Breast epithelium (tissue), 4 donors: Measurements from ENCODE around the gene FBXL4. TPM values are rescaled to one million over a fixed set of nuclear protein-coding genes. Genes with fewer than 3 reads are reported as not detected.
A peak's percentile ranks its signal among the peaks of the same experiment; 100 is the strongest.

ENCODE experiments used
- DNase-seq, 2 donors: peaks; one replicate each; pipeline ENCODE4 v3.0.0-alpha.2; 2019; ENCODE audit warnings: low spot score in 2 of 2
- H3K27ac ChIP-seq, 2 donors: fragments of 200-600 bp; sonication (generic) in 1 of 2; one replicate each; pipeline ENCODE4 v1.5.1; 2016 to 2019; ENCODE audit warnings: mild to moderate bottlenecking in 1 of 2
- H3K27me3 ChIP-seq, 2 donors: fragments of 200-600 bp; sonication (generic) in 1 of 2; one replicate each; pipeline versions ENCODE4 v1.5.1 to v1.6.0; 2017 to 2019; ENCODE audit warnings: control low read depth in 1 of 2, mild to moderate bottlenecking in 1 of 2
- H3K36me3 ChIP-seq: fragments of 200-600 bp; one replicate; pipeline ENCODE4 v1.5.1; 2019
- H3K4me1 ChIP-seq, 2 donors: fragments of 200-600 bp; sonication (generic); one replicate each; pipeline ENCODE4 v1.5.1; 2016 to 2019; ENCODE audit warnings: control low read depth in 1 of 2
- H3K4me3 ChIP-seq, 3 donors: fragments of 200-600 bp; sonication (generic); 1 replicate in 2 of 3; 2 replicates in 1 of 3; pipeline ENCODE4 v1.5.1; 2016 to 2019; ENCODE audit warnings: mild to moderate bottlenecking in 3 of 3, moderate library complexity in 2 of 3
- H3K9me3 ChIP-seq, 2 donors: fragments of 200-600 bp; sonication (generic) in 1 of 2; one replicate each; pipeline ENCODE4 v1.5.1; 2016 to 2019; ENCODE audit warnings: control low read depth in 1 of 2
- POLR2A ChIP-seq: fragments of 450-650 bp; IDR thresholded peaks from one replicate; pipeline ENCODE4 v1.6.1; 2016; ENCODE audit warnings: antibody characterized with exemption, mild to moderate bottlenecking, moderate library complexity
- POLR2AphosphoS5 ChIP-seq, 3 donors: sonication (generic); formaldehyde crosslinking; IDR thresholded peaks; one replicate each; pipeline ENCODE4 v1.6.1; 2017; ENCODE audit warnings: antibody characterized with exemption in 3 of 3
- intact Hi-C: fragments of 100-400 bp; cut with DNase I; formaldehyde crosslinking; loops from one replicate; pipeline ENCODE4 v1.15.1; 2023; ENCODE audit warnings: low total_unique reads
- total RNA-seq, 3 donors: library from RNA; depleted of rRNA; stranded (reverse); fragments of >200 nt; gene quantifications; one replicate each; pipeline ENCODE4 v1.1.0, GENCODE V29; 2016
- TF ChIP-seq, protein P1 (sequence below), 3 donors: fragments of 450-650 bp; IDR thresholded peaks; one replicate each; pipeline ENCODE4 v1.5.1; 2016 to 2017; ENCODE audit warnings: antibody characterized with exemption in 3 of 3, mild to moderate bottlenecking in 3 of 3, moderate library complexity in 3 of 3

FBXL4 gene
- total RNA-seq, 3 donors from 2014 or later, result 20.6 to 39.4 (median 21.6) TPM

DNA sequence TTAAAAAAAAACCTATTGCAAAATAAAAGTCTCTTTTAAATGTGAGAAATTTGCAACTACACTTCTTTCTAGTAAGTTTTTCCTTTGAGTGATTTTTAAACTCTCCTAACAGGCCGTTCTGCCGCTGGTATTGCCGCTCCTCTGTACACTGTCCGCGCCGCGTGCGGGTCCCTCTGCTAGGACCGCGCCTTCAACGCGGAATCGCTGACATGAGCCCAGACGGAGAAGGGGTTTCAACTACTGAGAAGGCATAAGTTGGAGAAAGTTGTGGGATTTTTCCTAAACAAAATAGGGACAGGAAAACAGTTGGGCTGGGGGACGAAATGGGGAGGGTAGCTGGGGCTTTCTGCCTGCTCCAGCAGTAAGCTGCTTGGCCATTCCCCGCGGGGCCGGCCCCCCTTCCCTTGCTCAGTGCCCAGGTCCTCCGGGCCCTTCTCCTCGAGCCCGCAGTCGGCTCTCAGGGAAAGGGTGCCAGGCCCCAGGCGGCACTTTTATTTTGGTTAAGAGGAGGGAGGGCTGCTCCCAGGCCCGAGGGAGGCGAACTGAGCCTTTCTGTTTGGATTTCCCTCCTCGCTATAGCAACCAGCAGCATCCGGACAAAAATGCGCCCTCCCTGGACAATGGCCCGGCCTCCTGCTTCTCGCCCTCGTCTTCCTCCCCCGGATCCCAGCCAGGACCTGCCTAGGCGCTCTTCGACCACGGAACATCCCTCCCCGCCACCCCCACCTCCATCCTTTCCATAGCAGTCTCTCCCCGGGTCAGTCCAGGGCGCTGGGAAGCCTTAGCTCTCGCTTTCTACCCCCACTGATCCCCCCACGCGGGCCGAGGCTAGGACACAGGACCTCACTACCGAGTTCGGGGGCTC, 120.2 kb downstream of the FBXL4 start:
- no peak for TF ChIP-seq POLR2AphosphoS5 (IDR thresholded peaks at IDR 0.05)
- no peak for TF ChIP-seq POLR2A
- TF ChIP-seq, protein P1, sequence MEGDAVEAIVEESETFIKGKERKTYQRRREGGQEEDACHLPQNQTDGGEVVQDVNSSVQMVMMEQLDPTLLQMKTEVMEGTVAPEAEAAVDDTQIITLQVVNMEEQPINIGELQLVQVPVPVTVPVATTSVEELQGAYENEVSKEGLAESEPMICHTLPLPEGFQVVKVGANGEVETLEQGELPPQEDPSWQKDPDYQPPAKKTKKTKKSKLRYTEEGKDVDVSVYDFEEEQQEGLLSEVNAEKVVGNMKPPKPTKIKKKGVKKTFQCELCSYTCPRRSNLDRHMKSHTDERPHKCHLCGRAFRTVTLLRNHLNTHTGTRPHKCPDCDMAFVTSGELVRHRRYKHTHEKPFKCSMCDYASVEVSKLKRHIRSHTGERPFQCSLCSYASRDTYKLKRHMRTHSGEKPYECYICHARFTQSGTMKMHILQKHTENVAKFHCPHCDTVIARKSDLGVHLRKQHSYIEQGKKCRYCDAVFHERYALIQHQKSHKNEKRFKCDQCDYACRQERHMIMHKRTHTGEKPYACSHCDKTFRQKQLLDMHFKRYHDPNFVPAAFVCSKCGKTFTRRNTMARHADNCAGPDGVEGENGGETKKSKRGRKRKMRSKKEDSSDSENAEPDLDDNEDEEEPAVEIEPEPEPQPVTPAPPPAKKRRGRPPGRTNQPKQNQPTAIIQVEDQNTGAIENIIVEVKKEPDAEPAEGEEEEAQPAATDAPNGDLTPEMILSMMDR (IDR thresholded peaks at IDR 0.05), result no peak
- Histone ChIP-seq H3K27me3 (peaks cover 16 to 91% of the 10 kb centered on the region in 2 donors), H3K36me3 (no peaks in the 10 kb centered on the region), H3K27ac (no peak overlapping the region), H3K4me3 (peak overlapping the region in 1 of 3 donors; percentile 18), H3K4me1 (peaks cover 7 to 12% of the 10 kb centered on the region in 2 donors), H3K9me3 (no peaks in the 10 kb centered on the region)
- intact Hi-C loops, result no loop called here
- DNase-seq, result no peak

DNA sequence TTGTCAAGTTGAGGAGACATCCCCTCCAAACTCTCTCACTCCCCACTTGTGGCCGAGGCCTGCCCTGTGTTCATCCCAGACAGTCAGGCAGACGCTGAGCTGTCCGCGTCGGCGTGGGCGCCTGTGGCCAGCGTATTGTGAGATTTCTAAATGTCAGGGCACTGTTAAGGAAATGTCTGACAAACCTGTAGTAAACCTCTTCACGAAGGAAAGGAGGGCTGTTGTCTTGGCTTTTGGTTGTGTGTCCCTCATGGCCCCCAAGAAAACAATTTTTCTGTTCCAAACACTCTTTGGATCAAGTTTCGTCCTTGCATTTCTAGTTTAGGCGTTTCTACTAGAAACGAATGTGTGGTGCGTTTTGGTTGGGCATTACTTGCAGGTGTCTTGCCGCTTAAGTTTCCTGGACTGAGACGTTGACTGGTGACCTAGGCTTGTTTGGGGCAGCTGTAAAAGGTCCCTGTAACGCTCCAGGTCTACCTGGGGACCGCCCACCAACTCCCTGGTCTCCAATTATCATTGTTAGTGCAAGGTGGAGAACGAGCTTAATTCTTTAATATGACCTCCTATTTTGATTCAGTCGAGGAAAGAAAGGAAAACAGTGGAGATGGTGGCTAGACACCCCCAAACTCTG, 122.0 kb downstream of the FBXL4 start:
- Histone ChIP-seq H3K27ac (no peak overlapping the region), H3K4me3 (no peak overlapping the region), H3K27me3 (peaks cover 14 to 80% of the 10 kb centered on the region in 2 donors), H3K4me1 (no peaks in the 10 kb centered on the region), H3K9me3 (no peaks in the 10 kb centered on the region), H3K36me3 (no peaks in the 10 kb centered on the region)
- TF ChIP-seq, protein P1 (IDR thresholded peaks at IDR 0.05), result no peak
- TF ChIP-seq POLR2AphosphoS5 (IDR thresholded peaks at IDR 0.05) (no peak), POLR2A (no peak)
- no peak for DNase-seq
- intact Hi-C loops, result no loop called here

DNA sequence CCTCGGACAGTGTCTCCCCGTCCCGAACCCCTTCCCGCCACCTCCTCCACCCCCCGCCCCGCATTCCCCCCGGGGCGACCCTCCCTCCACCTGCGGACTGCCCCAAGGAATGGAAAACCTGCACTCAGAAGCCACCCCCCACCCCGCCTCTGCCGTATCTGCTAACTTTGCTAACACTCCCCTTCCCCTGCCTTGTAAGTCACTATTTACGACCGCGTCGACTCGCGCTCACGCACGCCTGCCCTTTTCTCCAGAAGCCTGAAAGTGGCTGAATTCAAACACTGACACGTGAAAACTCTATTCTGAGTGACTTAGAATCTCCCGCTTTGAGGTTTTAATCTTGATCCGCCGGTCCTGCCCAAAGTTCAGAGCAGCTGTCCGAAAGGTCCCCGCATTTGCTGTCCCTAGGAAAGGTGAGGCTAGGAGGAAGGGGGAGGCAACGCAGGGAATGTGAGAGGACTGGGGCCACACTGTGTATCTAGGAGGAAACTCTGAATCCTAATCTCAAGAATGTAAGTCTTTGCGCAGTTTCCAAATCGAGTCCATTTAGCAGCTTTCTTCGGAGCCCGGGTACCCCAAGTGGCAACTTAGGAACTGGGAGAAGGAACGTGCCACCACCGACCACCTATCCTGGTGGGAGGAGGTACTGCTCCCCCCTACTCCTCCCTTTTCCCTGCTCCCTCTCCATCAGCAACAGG, 122.7 kb downstream of the FBXL4 start:
- no peaks in the 10 kb centered on the region for H3K9me3 ChIP-seq
- intact Hi-C loops, result no loop called here
- H3K36me3 ChIP-seq, result no peaks in the 10 kb centered on the region
- H3K27ac ChIP-seq, result no peak overlapping the region
- peaks cover 14 to 73% of the 10 kb centered on the region in 2 donors for H3K27me3 ChIP-seq
- TF ChIP-seq, protein P1 (IDR thresholded peaks at IDR 0.05), result no peak
- no peak for DNase-seq
- no peaks in the 10 kb centered on the region for H3K4me1 ChIP-seq
- peak overlapping the region in 1 of 3 donors; percentile 47 for H3K4me3 ChIP-seq

DNA sequence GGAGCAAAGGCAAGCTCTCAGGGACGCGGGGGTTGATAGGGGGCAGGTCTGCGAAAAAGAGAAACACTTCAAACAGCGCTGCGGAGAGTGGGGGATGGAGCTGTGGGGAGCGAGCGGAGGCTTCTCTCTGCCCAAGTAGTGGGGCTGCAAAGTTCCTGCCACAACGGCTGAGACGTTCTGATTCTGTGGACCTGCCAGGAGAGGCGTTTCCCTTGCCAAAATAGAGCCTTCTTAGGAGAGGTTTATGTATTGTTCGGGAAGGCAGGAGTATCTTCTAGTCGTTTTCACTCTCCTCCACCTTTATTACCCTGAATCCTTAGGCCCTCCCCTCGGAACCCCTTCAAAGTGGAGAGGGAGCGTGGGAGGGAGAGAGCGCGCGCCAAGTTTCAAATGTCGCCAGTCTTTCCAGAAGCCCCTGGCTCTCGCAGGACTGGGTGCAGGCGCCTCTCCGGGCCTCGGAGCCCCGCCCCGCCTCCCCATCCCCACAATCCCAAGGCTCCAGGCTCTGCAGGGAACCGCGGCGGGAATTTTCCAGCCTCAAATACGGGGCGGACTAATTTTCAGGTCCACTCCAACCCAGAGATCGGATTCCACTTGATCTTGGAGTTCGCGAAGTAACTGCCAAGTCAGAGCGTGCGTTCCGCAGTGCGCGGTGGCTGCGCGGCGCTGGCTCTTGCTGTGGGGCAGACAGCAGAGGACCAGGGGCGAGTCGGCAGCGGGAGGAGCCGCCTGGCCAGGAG, 123.4 kb downstream of the FBXL4 start:
- Histone ChIP-seq H3K27me3 (peaks cover 14 to 69% of the 10 kb centered on the region in 2 donors), H3K4me3 (peak overlapping the region in 1 of 3 donors; percentile 47), H3K4me1 (no peaks in the 10 kb centered on the region), H3K36me3 (no peaks in the 10 kb centered on the region), H3K27ac (no peak overlapping the region), H3K9me3 (no peaks in the 10 kb centered on the region)
- intact Hi-C loops, result no loop called here
- DNase-seq, result no peak
- no peak for TF ChIP-seq POLR2A
- TF ChIP-seq, protein P1 (IDR thresholded peaks at IDR 0.05), result no peak
- TF ChIP-seq POLR2AphosphoS5 (IDR thresholded peaks at IDR 0.05), result no peak
